NOMO-1 treated with dmso at 0.1 percent for 144 hours (cell line): ENCODE measurements around the gene MIX23.

ENCODE experiments used
- DNase-seq: peaks from one replicate; lab custom pipeline; 2025; ENCODE audit not compliant: unreplicated experiment; lab: John Stamatoyannopoulos, UW

MIX23 gene

DNA sequence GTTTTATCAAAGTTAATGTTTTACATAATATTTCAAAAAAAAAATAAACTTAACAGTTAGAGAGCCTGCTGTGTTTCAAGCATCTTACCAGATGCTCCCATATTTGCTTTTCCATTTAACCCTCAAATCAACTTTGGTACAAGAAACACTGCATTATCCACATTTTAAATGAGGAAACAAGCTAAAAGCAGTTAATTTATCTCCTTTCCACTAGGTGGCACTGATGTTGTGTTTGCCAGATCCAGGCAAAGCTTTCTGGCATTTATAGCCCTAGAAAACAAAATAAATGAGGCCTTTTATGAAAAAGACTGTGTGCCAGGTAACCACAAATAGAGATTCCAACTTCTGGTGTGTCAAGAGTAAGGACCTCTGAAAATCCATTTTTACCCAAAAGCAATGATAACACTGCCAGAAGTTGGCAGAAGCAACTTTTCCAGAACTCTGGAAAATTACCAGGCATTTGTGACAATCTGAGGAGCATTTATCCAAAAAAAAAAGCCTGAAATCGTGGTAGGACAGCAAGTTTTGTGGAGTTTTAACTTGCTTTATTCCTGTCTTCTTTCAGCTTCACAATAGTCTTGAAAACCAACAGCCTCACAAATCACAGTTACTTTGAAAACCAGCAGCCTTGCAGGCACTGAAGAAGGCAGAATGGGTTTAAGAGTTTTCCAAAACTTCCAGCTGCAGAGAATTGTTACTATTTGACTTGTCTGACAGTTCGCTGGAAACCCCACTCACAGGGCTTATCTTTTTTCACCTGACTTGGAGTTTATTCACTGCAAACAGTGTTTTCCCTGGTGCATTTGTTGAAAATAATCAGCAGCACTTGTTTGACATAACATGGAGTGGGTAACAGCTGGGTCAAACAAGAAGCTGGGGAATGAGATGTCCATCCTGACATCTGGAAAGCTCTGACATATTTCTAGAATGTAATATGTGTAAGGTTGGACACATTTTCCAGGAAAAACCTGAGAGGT lies 10.1 kb upstream of the MIX23 start:
- DNase-seq = peak; percentile 12

DNA sequence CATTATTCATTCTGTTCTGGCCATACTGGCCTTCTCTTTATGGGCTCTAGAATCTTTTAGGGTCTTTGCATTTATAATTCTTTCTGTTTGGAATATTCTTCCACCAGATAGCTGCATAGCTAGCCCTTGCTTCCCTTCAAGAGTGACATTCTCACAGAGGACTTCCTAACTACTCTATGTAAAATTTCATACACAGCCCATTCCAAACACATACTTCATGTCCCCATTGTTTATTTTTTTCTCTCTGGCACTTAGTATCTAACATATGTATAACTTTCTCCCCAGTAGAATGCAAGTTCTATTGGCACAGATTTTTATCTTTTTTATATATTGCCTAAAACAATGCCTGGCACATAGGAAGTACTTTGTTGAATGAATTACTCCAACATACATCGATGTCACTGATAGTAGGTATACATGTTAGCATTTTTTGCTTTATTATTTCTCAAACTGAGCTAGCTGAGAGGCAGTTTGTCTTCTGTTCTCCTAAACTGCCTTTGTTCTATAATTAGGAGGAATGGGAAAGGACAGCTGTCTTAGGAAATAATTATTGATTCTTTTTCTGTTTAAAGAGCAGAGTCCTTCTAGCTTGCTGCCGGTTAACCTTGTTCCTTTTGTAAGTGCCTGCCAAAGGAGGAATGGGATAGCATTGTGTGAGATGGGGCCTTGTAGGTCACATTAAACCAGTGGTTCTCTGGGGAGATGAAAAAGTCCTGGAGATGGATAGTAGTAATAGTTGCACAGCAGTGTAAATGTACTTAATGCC lies 8.8 kb upstream of the MIX23 start:
- no peak for DNase-seq

DNA sequence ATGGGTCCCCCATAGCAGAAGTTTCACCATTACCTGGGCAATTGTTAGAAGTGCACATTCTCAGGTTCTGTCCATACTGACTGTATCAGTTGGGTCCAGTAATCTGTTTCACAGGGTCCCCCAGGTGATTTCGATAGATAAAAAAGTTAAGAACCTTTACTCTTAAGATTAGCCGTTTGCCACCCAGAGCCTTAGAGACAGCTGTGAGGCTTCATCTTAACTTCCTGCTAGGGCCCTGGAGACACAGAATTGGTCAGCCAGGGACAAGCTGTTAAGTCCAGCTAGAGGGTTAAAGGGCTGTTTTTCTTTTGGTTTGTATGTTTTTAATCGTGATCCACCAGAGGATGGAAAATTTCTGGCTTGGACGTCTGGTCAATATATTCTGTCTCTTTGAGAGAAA lies 7.6 kb upstream of the MIX23 start:
- DNase-seq = no peak

DNA sequence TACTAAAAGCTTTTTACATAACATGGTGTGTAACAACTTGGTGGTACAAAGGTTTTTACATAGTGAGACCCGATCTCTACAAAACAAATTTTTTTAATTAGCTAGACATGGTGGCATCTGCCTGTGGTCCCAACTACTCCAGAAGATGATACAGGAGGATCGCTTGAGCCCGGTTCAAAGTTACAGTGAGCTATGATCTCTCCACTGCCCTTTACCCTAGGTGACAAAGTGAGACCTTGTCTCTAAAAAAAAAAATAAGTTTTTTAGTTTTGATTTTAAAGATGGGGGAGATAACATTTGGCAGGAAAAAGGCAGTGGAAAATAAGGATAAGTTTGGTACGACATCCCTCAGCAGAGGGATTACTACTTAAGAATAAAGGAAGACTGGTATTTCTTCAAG lies 6.9 kb upstream of the MIX23 start:
- DNase-seq = no peak

DNA sequence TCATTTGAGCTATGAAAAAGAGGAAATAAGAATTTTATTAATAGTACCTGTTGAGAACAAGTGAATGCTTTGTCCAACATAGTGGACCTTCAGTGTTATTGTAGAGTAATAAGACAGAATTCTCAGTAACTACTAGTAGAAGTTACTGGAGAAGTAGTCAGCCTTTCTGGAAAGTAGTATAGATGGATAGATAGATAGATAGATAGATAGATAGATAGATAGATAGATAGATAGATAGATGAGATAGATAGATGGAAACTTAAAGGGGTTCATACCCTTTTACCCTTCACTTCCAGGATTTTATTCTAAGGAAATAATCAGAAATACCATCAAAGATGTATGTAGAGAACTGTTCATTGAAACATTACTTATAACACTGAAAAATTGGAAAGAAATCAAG lies 6.2 kb upstream of the MIX23 start:
- no peak for DNase-seq

DNA sequence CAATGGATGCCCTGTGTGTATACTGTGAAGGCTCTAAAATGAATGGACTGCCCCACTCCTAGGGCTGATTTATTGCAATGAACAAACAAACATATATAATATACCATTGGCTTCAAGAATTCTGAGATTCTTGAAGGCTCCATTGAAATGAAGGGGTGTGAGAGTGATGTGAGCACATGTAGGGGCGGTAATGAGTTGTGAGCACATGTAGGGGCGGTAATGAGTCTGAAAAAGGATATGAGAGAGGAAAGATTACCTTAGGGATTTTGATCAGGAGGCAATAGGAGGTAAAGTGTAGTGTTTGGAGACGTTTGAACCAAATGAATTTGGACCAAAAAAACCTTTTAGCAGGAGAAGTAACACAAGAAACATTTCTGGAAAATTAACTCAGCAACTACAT lies 4.7 kb upstream of the MIX23 start:
- no peak for DNase-seq

DNA sequence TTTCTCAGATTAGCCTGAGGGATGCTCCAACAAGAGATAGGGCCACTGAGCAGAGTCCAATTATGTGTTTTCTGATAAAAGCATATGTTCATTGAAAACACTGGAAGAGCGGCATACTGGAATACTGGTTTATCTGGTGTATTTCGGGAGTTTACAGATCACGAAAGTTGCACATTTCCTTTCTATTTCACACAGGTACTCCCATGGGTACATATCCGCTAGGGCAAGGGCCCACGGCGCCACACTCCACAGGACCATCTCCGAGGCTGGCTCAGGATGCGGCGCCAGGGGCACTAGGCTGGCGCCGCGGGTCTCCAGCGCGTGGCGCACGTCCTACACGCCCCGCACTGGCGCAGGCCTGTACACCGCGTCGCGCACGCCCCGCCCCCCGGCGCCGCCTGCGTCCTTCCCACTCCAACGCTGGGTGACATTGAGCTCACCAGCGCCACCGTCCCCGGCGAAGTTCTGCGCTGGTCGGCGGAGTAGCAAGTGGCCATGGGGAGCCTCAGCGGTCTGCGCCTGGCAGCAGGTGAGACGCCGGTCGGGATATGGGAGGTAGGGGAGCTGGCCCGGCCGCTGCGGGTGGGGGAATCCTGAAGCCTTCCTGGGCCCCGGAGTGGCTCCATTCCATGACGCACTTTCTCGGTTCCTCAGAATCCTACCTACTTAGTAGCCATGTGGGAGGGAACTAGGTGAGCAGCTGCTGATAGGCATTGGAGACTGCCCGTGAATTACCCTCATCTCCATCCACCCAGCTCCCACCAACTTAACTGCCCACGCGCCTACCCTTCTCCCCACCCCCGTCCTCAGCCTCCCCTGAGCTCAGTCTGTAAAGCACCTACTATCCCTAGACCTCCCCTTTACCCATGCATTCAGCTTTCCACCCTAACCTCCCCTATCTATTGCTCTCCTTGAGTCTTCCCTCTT lies 1.0 kb upstream of the MIX23 start, which contains the start of gene FAM162A:
Gene FAM162A, plus strand, starts transcription at position 412 of the 927 bp plus-strand sequence. Its CDS starts 84 bp downstream, at position 496.
- peak; percentile 95 for DNase-seq

DNA sequence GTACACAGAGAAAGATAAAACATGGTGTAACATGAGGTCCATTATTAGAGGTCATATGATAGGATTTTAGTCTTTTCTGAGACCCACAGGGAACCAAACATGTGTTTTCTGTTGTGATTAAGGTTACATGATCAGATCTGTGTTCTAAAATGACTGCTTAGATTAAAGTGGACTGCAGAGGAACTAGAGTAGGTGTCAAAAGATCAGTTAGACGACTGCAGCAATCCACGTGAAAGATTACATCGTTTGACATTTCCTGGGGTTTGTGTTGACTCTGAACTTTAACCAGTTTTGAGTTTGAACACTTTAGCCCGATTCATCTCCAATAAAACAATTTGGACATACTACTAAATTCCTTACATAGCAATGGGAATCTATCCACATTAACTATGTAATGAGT lies 5.1 kb downstream of the MIX23 start:
- DNase-seq = no peak

DNA sequence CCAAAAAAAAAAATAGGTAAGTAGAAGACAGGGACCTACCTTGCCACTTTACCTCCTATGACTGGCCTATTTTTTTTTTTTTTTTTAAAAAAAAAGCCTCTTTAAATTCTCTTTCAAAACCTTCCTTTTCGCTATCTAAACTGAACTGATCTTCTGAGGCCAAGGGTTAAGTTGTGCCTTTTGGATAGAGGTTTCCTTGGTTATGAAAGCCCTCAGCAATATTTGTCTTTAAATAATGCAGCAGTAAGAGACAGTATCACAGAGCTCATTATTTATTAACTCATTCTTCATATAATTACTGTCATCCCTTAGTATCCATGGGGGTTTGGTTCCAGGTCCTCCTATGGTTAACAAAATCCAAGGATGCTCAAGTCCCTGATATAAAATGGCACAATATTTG lies 9.0 kb downstream of the MIX23 start:
- no peak for DNase-seq

DNA sequence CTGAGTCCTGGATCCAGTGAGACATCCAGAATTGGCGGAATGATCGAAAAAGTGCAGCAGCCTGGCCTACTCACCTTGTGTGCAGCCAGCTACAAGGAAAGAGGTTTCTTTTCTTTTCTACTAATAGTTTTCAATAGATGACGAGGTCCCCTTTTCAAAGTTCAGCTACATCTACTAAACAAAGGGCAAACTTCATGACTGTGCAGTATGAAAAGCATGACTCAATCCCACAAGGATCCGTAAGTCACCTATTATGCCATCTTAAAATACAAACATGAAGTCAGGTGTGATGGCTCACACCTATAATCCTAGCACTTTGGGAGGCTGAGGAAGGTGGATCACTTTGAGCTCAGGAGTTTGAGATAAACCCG lies 16.7 kb downstream of the MIX23 start:
- DNase-seq = no peak

DNA sequence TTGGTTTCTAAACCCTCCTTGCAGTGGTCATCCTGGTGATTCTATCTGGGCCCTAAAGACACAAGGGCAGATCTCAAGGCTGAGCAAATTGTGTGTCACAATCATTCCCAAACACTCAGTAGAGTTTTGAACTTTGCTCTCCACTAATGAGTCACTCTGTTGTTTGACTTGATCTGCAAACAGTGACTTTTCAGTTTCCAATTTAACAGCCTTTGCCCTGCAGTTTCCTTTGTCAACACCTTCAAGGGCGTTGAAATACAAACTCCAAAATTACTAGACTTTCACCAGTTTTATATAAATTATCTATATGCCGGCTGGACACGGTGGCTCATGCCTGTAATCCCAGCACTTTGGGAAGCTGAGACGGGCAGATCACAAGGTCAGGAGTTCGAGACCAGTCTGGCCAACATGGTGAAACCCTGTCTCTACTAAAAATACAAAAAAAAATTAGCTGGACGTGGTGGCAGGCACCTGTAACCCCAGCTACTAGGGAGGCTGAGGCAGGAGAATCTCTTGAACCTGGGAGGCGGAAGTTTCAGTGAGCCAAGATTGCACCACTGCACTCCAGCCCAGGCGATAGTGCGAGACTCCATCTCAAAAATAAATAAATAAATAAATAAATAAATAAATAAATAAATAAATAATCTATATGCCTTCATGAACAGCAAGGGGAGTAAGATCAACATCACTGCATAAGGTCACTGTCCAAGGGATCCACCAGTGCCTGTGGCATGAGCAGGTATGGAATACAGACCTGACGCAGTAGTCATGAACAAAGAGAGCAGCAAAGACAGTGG lies 17.3 kb downstream of the MIX23 start:
- DNase-seq = peak; percentile 40

DNA sequence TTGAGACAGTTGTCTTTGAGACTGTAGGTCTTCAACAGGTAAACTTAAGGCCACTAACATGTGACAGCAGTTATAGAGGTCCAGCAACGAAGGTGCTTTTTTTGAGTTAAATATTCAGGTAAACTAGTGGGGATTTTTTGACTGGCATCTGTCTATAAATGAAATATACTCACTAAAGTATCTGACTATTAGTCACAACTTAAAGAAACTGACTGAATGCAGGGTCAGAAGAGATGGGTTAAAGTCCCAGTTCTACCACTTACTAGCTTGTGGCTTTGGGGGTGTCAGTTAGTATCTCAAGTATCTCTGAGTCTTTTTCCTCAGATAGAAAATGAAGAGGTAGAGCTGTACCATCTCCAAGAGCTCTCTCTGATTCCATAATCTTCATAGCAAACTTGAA lies 18.0 kb downstream of the MIX23 start:
- no peak for DNase-seq

DNA sequence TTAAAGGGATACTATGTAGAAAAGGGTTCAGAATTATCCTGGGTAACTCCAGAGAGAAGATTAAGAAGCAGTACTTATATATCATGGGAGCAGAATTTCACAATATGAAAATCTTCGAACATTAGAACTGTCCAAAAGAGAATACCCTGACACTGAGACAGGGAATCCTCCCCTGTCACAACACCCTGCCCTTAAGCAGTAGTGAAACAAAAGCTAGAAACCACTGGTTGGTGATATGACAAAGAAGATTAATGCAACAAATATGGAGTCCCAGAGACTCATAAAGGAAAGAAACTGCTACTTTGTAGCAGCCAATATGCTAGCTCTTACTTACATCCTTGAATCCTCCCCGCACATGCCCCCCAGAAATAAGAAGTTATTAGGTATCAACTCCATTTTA lies 18.5 kb downstream of the MIX23 start:
- DNase-seq = no peak

DNA sequence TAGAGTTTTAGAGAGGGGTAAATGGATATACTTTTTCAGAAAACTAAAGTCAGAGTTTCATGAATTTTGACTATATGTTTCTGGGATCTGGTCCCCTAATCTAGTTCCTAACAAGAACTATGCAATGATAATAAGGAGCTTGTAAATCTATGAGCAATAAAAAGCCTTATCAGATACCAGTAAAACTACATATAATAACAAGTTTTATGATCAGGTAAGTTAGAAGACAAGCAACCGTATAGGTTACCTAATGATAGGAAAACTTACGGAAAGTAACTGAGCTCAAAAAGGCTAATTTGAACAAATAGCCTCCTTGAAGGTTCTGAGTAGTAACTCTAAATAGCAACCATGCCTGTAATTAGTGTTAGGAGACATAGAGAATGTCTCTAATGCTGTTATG lies 21.0 kb downstream of the MIX23 start:
- DNase-seq = no peak

DNA sequence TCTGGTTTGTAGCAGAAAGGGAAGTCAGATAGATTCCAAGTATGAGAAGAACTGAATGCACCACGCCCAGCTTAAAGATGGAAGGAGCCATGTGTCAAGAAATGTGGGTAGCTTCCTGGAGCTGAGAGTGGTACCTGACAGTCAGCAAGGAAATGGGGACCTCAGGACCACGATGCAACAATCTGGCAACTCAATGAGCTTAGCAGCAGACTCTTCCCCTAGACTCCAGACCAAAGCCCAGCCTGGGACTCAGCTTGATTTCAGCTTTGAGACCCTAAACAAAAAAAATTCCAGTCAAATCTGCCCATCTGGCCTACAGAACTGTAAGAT lies 24.4 kb downstream of the MIX23 start:
- peak; percentile 41 for DNase-seq

DNA sequence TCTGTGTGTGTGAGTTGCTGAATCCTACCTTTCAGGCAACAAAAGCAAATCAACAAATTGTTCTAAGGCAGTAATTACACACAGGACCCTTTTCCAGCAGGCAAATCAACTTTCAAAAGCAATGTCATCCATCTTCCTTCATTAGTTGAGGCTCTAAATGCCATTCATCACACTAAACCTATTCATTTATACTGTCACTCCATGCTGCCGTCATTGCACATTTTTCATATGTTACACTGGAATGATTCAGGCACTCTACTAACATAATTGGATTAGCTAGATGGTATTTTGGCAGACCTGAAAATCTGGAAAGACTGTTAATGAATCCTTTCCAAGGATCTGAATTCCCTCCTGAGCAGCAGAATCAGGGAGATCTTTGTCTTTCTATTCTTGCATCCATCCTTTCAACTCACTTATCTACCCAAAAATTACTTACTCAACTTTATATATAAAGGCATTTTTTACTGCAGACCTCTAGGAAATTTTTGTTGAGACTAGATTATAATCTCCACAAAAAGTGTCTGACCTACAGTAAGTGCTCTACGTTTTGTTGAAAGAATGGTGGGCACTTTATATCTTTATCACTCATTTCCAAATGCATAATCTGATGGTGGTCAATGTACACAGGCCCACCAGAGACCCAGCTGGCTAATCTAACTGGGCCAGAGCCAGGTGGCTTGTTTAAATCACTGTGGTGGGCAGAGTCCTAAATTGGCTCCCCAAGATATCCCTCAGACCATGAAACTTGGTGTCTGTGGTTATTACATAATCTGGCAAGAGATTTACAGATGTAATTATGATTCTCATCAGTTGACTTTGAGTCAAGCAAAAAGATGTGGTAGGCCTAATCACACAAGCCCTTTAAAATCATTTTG lies 25.0 kb downstream of the MIX23 start:
- DNase-seq = no peak

DNA sequence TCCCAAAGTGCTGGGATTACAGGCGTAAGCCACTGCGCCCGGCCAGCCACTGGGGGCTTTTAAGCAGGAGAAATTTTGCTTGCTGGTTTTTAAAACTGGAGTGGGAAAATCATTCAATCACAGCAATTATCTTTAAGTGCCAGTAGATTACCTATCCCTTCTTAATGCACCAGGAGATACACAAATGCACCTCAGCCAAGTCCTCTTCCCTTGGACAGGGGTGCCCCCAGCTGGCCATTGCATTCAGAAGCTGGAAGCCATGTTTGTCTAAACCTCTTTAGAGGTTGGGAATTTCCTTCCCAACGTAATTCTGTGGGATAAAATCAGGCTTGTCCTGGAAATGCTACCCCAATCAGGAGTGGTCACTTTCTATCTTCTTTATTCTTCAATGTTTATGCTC lies 26.6 kb downstream of the MIX23 start:
- no peak for DNase-seq

DNA sequence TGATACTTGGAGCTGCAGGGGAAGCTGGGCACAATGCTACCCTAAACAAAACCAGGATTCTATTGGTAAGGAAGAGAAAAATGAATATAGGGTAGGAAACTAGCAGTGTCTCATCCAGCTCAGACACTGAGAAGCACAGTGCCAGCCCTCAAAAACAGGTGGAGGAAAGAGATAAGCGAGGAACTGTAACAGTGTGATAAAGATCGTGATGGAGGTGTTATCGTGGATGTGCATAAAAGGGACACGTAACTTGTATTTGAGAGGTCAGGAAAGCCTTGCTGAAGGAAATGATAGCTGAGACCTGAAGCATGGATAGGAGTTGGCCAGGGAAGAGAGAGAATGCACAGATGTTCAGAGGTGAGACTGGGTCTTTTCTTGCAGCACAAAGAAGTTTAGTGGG lies 27.4 kb downstream of the MIX23 start:
- no peak for DNase-seq

DNA sequence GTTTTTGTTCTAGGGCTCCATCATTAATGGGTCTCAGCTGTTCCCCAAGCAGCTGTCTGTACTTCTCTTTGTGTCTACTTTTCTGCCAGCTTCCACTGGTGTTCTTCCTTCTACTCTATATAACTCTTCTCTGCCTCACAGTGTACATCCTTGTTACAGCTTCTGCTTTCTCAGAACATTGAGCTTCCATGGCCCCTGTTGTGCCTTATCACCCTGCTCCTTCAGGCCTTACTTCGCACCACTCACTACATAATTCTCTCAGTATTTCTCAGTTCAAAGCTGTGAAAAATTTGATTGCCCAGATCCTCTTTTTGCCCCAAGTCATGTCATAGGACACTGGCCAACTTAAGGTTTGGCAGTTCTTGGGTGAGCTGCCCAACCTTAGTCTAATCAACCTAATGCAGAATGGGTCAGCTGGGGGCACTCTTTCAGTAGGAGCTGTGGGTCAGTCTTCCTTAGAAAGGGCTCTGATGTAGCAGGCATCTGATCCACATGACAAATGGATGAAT lies 29.1 kb downstream of the MIX23 start:
- no peak for DNase-seq
